HL-60 (cell line): ENCODE measurements around the gene TPCN2.

Experiments
- GABPA ChIP-seq: IDR thresholded peaks from 2 replicates; pipeline ENCODE4 v1.6.1; 2012; ENCODE audit warnings: low read depth
- POLR2AphosphoS5 ChIP-seq: IDR thresholded peaks from 2 replicates; pipeline ENCODE4 v1.6.1; 2012; ENCODE audit warnings: low read depth
- SPI1 ChIP-seq: IDR thresholded peaks from 2 replicates; pipeline ENCODE4 v1.6.1; 2012; ENCODE audit warnings: low read depth, mild to moderate bottlenecking, borderline replicate concordance
- TF ChIP-seq, protein P1 (sequence below): IDR thresholded peaks from one replicate; pipeline ENCODE4 v1.5.1; 2011; ENCODE audit warnings: low read length, control low read depth, inconsistent platforms; ENCODE audit not compliant: insufficient read depth
- TF ChIP-seq, protein P2 (sequence below): IDR thresholded peaks from 2 replicates; pipeline ENCODE4 v1.6.1; 2012; ENCODE audit warnings: low read depth; ENCODE audit not compliant: insufficient replicate concordance

DNA sequence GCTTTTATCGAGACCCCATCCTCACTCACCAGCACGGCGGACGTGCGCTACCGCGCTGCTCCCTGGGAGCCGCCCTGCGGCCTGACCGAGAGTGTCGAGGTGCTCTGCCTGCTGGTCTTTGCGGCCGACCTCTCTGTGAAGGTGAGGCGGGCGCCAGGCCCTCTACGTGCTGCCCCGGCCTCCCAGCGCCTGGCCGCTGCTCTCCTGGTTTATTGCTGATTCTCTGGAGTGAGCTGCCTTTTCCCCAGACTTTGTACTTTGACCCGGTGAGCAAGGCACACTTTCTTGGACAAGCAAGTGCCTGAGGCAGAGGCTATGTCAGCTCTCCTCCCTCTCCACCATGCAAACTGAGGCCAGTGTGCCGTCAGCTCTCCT, 6.5 kb downstream of the TPCN2 start:
- TF ChIP-seq, protein P1, sequence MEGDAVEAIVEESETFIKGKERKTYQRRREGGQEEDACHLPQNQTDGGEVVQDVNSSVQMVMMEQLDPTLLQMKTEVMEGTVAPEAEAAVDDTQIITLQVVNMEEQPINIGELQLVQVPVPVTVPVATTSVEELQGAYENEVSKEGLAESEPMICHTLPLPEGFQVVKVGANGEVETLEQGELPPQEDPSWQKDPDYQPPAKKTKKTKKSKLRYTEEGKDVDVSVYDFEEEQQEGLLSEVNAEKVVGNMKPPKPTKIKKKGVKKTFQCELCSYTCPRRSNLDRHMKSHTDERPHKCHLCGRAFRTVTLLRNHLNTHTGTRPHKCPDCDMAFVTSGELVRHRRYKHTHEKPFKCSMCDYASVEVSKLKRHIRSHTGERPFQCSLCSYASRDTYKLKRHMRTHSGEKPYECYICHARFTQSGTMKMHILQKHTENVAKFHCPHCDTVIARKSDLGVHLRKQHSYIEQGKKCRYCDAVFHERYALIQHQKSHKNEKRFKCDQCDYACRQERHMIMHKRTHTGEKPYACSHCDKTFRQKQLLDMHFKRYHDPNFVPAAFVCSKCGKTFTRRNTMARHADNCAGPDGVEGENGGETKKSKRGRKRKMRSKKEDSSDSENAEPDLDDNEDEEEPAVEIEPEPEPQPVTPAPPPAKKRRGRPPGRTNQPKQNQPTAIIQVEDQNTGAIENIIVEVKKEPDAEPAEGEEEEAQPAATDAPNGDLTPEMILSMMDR = no peak
- no peak for TF ChIP-seq POLR2AphosphoS5
- TF ChIP-seq, protein P2, sequence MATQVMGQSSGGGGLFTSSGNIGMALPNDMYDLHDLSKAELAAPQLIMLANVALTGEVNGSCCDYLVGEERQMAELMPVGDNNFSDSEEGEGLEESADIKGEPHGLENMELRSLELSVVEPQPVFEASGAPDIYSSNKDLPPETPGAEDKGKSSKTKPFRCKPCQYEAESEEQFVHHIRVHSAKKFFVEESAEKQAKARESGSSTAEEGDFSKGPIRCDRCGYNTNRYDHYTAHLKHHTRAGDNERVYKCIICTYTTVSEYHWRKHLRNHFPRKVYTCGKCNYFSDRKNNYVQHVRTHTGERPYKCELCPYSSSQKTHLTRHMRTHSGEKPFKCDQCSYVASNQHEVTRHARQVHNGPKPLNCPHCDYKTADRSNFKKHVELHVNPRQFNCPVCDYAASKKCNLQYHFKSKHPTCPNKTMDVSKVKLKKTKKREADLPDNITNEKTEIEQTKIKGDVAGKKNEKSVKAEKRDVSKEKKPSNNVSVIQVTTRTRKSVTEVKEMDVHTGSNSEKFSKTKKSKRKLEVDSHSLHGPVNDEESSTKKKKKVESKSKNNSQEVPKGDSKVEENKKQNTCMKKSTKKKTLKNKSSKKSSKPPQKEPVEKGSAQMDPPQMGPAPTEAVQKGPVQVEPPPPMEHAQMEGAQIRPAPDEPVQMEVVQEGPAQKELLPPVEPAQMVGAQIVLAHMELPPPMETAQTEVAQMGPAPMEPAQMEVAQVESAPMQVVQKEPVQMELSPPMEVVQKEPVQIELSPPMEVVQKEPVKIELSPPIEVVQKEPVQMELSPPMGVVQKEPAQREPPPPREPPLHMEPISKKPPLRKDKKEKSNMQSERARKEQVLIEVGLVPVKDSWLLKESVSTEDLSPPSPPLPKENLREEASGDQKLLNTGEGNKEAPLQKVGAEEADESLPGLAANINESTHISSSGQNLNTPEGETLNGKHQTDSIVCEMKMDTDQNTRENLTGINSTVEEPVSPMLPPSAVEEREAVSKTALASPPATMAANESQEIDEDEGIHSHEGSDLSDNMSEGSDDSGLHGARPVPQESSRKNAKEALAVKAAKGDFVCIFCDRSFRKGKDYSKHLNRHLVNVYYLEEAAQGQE = no peak
- TF ChIP-seq GABPA = no peak
- no peak for TF ChIP-seq SPI1
